ENCODE data around the gene ALDH1B1. TPM values are rescaled to one million over a fixed set of nuclear protein-coding genes. Genes with fewer than 3 reads are reported as not detected.

The ALDH1B1 gene
- total and polyA plus RNA-seq, 2 of the 13 experiments (the other 11 are each of a cell fraction or from before 2014, with no cell fraction given), result 45.1 to 125 TPM

DNA sequence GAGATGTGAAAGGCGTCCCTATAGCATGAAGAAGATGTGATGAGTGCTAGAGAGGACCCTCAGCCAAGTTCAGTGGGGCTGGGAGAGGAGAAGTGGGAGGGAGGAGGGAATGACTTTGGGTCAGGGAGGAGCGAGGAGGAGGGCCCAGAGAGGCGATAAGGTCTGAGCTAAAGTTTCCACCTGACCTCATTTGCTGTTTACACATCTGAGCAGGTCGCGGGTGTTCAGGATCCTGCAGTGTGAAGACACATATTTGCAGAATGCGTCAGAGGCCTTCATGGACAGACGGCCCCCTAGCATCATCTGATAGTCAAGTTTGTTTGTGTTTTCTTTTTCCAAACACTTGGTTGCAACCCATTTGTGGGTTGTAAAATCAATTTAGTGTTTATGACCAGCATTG, 50.7 kb downstream of the ALDH1B1 start (continued):
- TF ChIP-seq YEATS4 (CRISPR knock-in tag; IDR thresholded peaks at IDR 0.05; ENCODE audit: borderline replicate concordance) (no peak), ZFP82 (CRISPR knock-in tag; IDR thresholded peaks at IDR 0.05; ENCODE audit: borderline replicate concordance) (no peak), ARID2 (CRISPR knock-in tag; IDR thresholded peaks at IDR 0.05; ENCODE audit: borderline replicate concordance) (no peak), ZNF33A (CRISPR knock-in tag; IDR thresholded peaks at IDR 0.05; ENCODE audit: borderline replicate concordance) (no peak), XRCC5 (optimal IDR thresholded peaks at IDR 0.05; ENCODE audit: low read length) (peak; percentile 65), TOPORS (CRISPR knock-in tag; IDR thresholded peaks at IDR 0.05) (no peak), KLF9 (CRISPR knock-in tag; IDR thresholded peaks at IDR 0.05; ENCODE audit: low read depth) (no peak), ZNF766 (CRISPR knock-in tag; IDR thresholded peaks at IDR 0.05; ENCODE audit: borderline replicate concordance) (no peak), MAFF (IDR thresholded peaks at IDR 0.05; ENCODE audit: low read depth, low read length) (no peak), ZFP1 (CRISPR knock-in tag; IDR thresholded peaks at IDR 0.05) (no peak), RFXAP (CRISPR knock-in tag; IDR thresholded peaks at IDR 0.05; ENCODE audit: borderline replicate concordance) (no peak), ZFP36 (IDR thresholded peaks at IDR 0.05; ENCODE audit: borderline replicate concordance, low read depth, low read length, partially characterized antibody) (no peak), KMT2B (CRISPR knock-in tag; IDR thresholded peaks at IDR 0.05) (no peak), ZNF761 (CRISPR knock-in tag; conservative IDR thresholded peaks at IDR 0.05) (0 out of 2 replicates have a peak, but pooled peaks have one; percentile 29), ATM (IDR thresholded peaks at IDR 0.05; ENCODE audit: borderline replicate concordance) (no peak)
- TF ChIP-seq, protein P1, sequence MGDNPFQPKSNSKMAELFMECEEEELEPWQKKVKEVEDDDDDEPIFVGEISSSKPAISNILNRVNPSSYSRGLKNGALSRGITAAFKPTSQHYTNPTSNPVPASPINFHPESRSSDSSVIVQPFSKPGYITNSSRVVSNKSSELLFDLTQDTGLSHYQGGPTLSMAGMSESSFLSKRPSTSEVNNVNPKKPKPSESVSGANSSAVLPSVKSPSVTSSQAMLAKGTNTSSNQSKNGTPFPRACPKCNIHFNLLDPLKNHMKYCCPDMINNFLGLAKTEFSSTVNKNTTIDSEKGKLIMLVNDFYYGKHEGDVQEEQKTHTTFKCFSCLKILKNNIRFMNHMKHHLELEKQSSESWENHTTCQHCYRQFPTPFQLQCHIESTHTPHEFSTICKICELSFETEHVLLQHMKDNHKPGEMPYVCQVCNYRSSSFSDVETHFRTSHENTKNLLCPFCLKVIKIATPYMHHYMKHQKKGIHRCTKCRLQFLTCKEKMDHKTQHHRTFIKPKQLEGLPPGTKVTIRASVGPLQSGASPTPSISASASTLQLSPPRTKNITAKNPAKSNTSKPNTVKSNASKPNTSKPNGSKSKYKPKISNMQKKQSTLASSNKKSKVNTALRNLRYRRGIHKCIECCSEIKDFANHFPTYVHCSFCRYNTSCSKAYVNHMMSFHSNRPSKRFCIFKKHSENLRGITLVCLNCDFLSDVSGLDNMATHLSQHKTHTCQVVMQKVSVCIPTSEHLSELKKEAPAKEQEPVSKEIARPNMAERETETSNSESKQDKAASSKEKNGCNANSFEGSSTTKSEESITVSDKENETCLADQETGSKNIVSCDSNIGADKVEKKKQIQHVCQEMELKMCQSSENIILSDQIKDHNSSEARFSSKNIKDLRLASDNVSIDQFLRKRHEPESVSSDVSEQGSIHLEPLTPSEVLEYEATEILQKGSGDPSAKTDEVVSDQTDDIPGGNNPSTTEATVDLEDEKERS (CRISPR knock-in tag; IDR thresholded peaks at IDR 0.05), result no peak
- TF ChIP-seq, protein P2, sequence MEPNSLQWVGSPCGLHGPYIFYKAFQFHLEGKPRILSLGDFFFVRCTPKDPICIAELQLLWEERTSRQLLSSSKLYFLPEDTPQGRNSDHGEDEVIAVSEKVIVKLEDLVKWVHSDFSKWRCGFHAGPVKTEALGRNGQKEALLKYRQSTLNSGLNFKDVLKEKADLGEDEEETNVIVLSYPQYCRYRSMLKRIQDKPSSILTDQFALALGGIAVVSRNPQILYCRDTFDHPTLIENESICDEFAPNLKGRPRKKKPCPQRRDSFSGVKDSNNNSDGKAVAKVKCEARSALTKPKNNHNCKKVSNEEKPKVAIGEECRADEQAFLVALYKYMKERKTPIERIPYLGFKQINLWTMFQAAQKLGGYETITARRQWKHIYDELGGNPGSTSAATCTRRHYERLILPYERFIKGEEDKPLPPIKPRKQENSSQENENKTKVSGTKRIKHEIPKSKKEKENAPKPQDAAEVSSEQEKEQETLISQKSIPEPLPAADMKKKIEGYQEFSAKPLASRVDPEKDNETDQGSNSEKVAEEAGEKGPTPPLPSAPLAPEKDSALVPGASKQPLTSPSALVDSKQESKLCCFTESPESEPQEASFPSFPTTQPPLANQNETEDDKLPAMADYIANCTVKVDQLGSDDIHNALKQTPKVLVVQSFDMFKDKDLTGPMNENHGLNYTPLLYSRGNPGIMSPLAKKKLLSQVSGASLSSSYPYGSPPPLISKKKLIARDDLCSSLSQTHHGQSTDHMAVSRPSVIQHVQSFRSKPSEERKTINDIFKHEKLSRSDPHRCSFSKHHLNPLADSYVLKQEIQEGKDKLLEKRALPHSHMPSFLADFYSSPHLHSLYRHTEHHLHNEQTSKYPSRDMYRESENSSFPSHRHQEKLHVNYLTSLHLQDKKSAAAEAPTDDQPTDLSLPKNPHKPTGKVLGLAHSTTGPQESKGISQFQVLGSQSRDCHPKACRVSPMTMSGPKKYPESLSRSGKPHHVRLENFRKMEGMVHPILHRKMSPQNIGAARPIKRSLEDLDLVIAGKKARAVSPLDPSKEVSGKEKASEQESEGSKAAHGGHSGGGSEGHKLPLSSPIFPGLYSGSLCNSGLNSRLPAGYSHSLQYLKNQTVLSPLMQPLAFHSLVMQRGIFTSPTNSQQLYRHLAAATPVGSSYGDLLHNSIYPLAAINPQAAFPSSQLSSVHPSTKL (CRISPR knock-in tag; IDR thresholded peaks at IDR 0.05), result peak; percentile 85
- TF ChIP-seq, protein P3, sequence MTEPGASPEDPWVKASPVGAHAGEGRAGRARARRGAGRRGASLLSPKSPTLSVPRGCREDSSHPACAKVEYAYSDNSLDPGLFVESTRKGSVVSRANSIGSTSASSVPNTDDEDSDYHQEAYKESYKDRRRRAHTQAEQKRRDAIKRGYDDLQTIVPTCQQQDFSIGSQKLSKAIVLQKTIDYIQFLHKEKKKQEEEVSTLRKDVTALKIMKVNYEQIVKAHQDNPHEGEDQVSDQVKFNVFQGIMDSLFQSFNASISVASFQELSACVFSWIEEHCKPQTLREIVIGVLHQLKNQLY (CRISPR knock-in tag; IDR thresholded peaks at IDR 0.05), result no peak
- TF ChIP-seq, protein P4, sequence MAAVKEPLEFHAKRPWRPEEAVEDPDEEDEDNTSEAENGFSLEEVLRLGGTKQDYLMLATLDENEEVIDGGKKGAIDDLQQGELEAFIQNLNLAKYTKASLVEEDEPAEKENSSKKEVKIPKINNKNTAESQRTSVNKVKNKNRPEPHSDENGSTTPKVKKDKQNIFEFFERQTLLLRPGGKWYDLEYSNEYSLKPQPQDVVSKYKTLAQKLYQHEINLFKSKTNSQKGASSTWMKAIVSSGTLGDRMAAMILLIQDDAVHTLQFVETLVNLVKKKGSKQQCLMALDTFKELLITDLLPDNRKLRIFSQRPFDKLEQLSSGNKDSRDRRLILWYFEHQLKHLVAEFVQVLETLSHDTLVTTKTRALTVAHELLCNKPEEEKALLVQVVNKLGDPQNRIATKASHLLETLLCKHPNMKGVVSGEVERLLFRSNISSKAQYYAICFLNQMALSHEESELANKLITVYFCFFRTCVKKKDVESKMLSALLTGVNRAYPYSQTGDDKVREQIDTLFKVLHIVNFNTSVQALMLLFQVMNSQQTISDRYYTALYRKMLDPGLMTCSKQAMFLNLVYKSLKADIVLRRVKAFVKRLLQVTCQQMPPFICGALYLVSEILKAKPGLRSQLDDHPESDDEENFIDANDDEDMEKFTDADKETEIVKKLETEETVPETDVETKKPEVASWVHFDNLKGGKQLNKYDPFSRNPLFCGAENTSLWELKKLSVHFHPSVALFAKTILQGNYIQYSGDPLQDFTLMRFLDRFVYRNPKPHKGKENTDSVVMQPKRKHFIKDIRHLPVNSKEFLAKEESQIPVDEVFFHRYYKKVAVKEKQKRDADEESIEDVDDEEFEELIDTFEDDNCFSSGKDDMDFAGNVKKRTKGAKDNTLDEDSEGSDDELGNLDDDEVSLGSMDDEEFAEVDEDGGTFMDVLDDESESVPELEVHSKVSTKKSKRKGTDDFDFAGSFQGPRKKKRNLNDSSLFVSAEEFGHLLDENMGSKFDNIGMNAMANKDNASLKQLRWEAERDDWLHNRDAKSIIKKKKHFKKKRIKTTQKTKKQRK (IDR thresholded peaks at IDR 0.05; ENCODE audit: low read length), result no peak

Measured in HepG2 (cell line).